ENCODE data around the gene SUPT3H.

GRCh38 chr6:44855562-44856411 lies 521.9 kb downstream of the SUPT3H start:
- no peak for TF ChIP-seq CTCF (IDR thresholded peaks at IDR 0.05)
- TF ChIP-seq POLR2A (IDR thresholded peaks at IDR 0.05) = no peak
